Measurements from ENCODE around the gene OPHN1. TPM values are rescaled to one million over a fixed set of nuclear protein-coding genes. Genes with fewer than 3 reads are reported as not detected.

OPHN1 gene
- total and polyA plus RNA-seq, 2 of the 13 experiments (the other 11 are each of a cell fraction or from before 2014, with no cell fraction given), result 1.6 to 1.7 TPM

GRCh38 chrX:68433155-68433980 is at the start of gene OPHN1 (continued):
- TF ChIP-seq ZNF580 (CRISPR knock-in tag; IDR thresholded peaks at IDR 0.05; ENCODE audit: borderline replicate concordance, low read depth) (no peak), FUBP1 (CRISPR knock-in tag; IDR thresholded peaks at IDR 0.05; ENCODE audit: borderline replicate concordance) (no peak), MIER3 (CRISPR knock-in tag; IDR thresholded peaks at IDR 0.05; ENCODE audit: borderline replicate concordance) (no peak), MZF1 (CRISPR knock-in tag; IDR thresholded peaks at IDR 0.05; ENCODE audit: borderline replicate concordance) (no peak), ZNF431 (CRISPR knock-in tag; IDR thresholded peaks at IDR 0.05; ENCODE audit: borderline replicate concordance, low read depth) (no peak), E2F5 (CRISPR knock-in tag; conservative IDR thresholded peaks at IDR 0.05) (no peak), ZNF629 (CRISPR knock-in tag; conservative IDR thresholded peaks at IDR 0.05) (no peak), TFE3 (CRISPR knock-in tag; IDR thresholded peaks at IDR 0.05) (no peak), KLF16 (CRISPR knock-in tag; IDR thresholded peaks at IDR 0.05) (0 out of 4 replicates have a peak, but pooled peaks of 1 of the 2 experiments have one; percentile 29), RERE (CRISPR knock-in tag; IDR thresholded peaks at IDR 0.05; ENCODE audit: low read depth) (no peak), ZNF740 (CRISPR knock-in tag; IDR thresholded peaks at IDR 0.05) (no peak), PATZ1 (CRISPR knock-in tag; IDR thresholded peaks at IDR 0.05) (peak; percentile 5; the same call in 1 of the 2 replicates)

Data from HepG2 (cell line).